ENCODE measurements around the gene INTS1.

Gene INTS1

DNA sequence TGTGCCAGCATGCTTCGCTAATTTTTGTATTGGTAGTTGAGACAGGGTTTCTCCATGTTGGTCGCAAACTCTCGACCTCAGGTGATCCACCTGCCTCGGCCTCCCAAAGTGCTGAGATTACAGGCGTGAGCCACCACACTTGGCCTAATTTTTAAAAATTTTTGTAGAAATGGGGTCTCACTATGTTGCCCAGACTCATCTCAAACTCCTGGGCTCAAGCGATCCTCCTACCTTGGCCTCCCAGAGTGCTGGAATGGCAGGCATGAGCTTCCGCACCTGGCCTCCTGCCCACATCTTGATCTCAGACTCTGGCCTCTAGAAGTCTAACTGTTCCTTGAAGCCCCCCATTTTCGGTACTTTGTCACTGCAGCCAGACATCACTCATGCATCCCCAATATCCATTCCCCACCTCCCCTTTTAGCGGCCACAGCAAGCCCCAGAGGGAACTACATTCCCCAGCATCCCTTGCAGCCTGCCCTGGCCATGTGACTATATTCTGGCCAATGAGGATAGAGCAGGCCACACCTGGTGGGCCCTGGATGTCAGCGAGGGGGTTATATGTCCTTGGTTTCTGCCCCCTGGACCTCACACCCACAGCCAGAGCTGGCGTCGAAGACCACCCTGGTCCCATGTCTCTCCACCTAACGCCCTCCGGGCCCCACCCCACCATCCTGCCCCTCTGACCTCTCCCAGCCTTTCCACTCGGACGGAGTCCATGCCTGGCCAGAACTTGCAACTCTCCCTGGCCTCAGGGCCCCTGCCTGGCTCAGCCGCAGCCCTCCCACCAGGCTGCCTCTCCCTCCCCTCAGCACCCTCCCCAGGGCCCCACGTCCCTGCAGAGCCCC, 78.7 kb downstream of the INTS1 start:
- no peak overlapping the region for H3K4me3 ChIP-seq (ENCODE audit: low read depth, low read length)
- TF ChIP-seq, protein P1, sequence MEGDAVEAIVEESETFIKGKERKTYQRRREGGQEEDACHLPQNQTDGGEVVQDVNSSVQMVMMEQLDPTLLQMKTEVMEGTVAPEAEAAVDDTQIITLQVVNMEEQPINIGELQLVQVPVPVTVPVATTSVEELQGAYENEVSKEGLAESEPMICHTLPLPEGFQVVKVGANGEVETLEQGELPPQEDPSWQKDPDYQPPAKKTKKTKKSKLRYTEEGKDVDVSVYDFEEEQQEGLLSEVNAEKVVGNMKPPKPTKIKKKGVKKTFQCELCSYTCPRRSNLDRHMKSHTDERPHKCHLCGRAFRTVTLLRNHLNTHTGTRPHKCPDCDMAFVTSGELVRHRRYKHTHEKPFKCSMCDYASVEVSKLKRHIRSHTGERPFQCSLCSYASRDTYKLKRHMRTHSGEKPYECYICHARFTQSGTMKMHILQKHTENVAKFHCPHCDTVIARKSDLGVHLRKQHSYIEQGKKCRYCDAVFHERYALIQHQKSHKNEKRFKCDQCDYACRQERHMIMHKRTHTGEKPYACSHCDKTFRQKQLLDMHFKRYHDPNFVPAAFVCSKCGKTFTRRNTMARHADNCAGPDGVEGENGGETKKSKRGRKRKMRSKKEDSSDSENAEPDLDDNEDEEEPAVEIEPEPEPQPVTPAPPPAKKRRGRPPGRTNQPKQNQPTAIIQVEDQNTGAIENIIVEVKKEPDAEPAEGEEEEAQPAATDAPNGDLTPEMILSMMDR (IDR thresholded peaks at IDR 0.05; ENCODE audit: insufficient read depth, low read depth, low read length, missing control alignments): no peak
- no peak for DNase-seq (ENCODE audit: low read depth)

DNA sequence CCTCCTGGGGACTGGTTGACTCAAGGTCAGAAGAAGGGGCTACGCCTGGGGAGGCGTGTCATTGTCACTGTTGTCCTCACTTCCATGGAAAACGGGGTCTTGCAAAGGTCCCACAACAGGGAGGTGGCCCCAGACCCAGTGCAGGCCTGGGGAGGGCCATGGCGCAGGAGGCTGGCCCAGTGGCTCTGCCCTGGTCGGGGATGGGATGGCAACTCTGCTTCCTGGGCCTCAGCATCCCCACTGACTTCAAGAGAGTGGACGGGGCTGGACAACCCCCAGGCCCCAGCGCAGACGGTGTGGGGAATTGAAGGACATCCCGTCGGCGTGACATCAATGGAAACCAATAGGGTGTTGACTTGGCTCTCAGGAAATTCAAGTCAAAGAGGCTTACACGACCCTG, 80.1 kb downstream of the INTS1 start:
- TF ChIP-seq, protein P1 (IDR thresholded peaks at IDR 0.05; ENCODE audit: insufficient read depth, low read depth, low read length, missing control alignments): no peak
- H3K4me3 ChIP-seq (ENCODE audit: low read depth, low read length): no peak overlapping the region
- no peak for DNase-seq (ENCODE audit: low read depth)

DNA sequence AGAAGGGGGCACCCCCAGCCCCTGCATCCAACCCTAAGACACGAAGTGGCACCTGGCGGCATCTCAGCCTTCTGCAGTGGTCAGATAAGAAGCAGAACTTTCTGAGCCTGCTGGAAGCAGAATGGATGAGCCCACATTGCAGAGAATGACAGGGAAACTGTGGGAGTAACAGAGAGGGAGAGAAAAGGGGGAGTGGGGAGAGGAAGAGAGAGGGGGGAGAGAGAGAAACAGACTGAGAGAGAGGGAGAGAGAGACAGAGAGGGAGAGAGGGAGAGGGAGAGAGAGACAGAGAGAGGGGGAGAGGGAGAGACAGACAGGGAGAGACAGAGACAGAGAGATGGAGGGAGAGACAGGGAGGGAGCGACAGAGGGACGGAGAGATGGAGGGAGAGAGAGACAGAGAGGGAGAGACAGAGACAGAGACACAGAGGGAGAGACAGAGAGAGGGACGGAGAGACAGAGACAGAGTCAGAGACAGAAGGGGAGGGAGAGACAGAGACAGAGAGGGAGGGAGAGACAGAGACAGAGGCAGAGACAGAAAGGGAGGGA, 80.9 kb downstream of the INTS1 start:
- H3K4me3 ChIP-seq (ENCODE audit: low read depth, low read length): no peak overlapping the region
- TF ChIP-seq, protein P1 (IDR thresholded peaks at IDR 0.05; ENCODE audit: insufficient read depth, low read depth, low read length, missing control alignments): no peak

DNA sequence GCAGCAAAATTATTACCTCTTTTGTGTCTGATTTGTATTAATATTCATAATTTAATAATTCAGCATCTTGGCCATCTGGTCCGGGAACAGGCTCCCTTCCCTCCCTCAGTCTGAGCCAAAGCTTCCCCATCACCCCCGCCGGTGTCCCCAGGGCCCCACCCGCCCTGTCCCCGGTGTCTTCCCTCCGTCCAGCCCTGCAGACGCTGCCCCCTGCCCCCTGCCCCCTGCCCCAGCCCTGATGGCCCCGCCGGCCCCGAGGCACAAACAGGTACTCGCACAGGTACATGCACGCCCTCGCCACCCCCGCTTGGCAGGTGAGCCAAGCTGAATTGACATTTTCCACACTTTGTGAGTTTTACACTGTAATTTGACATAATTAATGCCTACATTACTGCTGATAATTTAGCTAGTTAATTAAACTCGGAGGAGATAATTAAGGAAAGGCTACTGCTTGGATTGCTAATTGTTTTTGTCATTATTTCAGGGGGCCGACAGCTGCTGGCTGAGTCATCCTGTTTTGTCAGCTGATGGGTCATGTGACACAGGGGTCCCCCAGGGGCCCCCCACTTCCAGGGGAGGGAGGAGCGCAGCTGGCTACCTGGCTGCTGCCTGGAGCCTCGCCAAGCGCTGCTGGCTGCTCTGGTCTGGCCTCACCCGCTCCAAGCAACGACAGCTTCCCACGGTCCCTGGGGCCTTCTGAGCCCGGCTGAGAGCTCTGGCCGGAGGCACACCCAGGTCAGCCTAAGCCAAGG, 81.5 kb downstream of the INTS1 start:
- no peak overlapping the region for H3K4me3 ChIP-seq (ENCODE audit: low read depth, low read length)
- no peak for DNase-seq (ENCODE audit: low read depth)
- TF ChIP-seq, protein P1 (IDR thresholded peaks at IDR 0.05; ENCODE audit: insufficient read depth, low read depth, low read length, missing control alignments): no peak

More for the DNA sequence above, 80.9 kb downstream of the INTS1 start:
- no peak for DNase-seq (ENCODE audit: low read depth)

DNA sequence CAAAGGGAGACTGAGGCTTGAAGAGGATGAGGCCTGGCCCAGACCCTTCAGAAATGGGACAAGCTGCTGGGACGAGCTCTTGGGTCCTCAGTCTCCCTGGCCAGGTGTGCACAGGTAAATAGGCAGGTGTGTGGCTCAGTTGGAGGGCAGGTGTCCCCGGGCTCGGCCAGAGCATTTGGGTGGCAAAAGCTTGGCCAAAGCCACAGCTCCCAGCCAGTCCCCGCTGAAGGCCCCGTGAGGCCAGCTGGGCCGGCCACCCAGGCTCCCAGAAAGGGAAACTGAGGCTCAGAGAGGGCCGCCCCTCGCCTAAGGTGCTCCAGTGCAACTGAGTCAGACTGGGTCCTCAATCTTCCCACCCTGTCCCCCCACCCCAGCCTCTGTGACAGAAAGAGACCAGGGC, 82.2 kb downstream of the INTS1 start:
- TF ChIP-seq, protein P1 (IDR thresholded peaks at IDR 0.05; ENCODE audit: insufficient read depth, low read depth, low read length, missing control alignments): no peak
- no peak for DNase-seq (ENCODE audit: low read depth)
- no peak overlapping the region for H3K4me3 ChIP-seq (ENCODE audit: low read depth, low read length)

DNA sequence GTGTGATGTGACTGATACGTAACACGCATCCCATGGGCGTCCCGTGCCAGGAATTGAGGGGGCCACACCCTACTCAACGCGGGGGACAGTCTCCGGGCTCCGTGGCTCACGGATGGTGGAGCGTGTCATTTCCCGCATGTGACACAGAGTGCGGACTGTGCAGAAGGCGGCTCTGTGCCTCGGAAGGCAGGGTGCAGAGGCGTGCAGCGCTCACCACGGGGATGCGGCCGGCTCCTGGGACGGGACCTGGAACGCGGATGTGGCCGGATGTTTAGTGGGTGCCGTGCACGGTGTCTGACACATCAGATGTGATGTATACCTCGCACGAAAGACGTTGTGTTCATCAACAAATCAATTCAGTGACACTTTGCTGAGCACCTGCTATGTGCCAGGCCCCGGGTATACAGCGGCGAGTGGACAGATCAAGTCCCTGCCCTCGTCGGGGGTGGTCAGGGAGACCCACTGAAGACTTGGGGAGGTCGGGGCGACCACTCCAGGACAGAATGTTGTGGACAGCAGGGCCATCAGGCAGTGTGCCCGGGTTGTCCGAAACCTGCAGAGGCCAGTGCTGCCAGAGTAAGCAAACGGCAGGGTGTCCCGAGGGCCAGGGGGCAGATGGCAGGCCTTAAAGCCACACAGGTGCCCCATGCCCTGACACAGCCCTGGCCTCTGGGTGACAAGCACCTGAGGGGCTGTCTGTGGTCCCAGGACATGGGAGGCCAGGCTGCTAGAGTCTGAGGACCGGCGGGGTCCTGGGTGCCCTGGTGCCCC, 83.0 kb downstream of the INTS1 start:
- no peak for DNase-seq (ENCODE audit: low read depth)
- TF ChIP-seq, protein P1 (IDR thresholded peaks at IDR 0.05; ENCODE audit: insufficient read depth, low read depth, low read length, missing control alignments): no peak
- no peak overlapping the region for H3K4me3 ChIP-seq (ENCODE audit: low read depth, low read length)

All from GM12865 (cell line).